Endodermal cell (in vitro differentiated cells): Measurements from ENCODE around the gene NUPR1. TPM values are rescaled to one million over a fixed set of nuclear protein-coding genes. Genes with fewer than 3 reads are reported as not detected.
"Not testable (repeated sequence)": the region's sequence is repeated elsewhere in the genome, so short reads cannot be mapped to it uniquely, and the experiment has no call there.

Source experiments
- DNase-seq: peaks from one replicate; pipeline ENCODE4 v3.0.0-alpha.2; 2017
- H3K27ac ChIP-seq: 2 replicates; pipeline ENCODE4 v1.5.1; 2013; ENCODE audit warnings: mild to moderate bottlenecking, low read depth, low read length, moderate library complexity
- H3K27me3 ChIP-seq: 2 replicates; pipeline ENCODE4 v1.6.1; 2013; ENCODE audit warnings: mild to moderate bottlenecking, low read length, moderate library complexity; ENCODE audit not compliant: insufficient read depth, control insufficient read depth, poor library complexity, severe bottlenecking
- H3K36me3 ChIP-seq: 2 replicates; pipeline ENCODE4 v1.7.0; 2013; ENCODE audit warnings: mild to moderate bottlenecking, low read length, moderate library complexity; ENCODE audit not compliant: control insufficient read depth, insufficient read depth
- H3K4me1 ChIP-seq: one replicate; pipeline ENCODE4 v1.7.0; 2013; ENCODE audit warnings: low read length; ENCODE audit not compliant: control insufficient read depth, insufficient read depth
- H3K4me3 ChIP-seq: 2 replicates; pipeline ENCODE4 v1.5.1; 2013; ENCODE audit warnings: mild to moderate bottlenecking, low read length, moderate library complexity
- H3K9ac ChIP-seq: 2 replicates; pipeline ENCODE4 v1.6.1; 2013; ENCODE audit warnings: mild to moderate bottlenecking, low read length, moderate library complexity; ENCODE audit not compliant: poor library complexity, severe bottlenecking; ENCODE audit errors: extremely low read depth
- H3K9me3 ChIP-seq: 2 replicates; pipeline ENCODE4 v1.6.1; 2013; ENCODE audit warnings: mild to moderate bottlenecking, low read length, moderate library complexity; ENCODE audit not compliant: control insufficient read depth
- H3K27ac Mint-ChIP-seq: 2 replicates; pipeline ENCODE4 v1.8.0; 2020; ENCODE audit warnings: mixed read lengths
- H3K27me3 Mint-ChIP-seq: 2 replicates; pipeline ENCODE4 v1.8.0; 2021; ENCODE audit warnings: mild to moderate bottlenecking, mixed read lengths; ENCODE audit not compliant: insufficient read depth
- H3K36me3 Mint-ChIP-seq: 2 replicates; pipeline ENCODE4 v1.8.0; 2020; ENCODE audit warnings: low read depth, mixed read lengths
- H3K4me1 Mint-ChIP-seq: 2 replicates; pipeline ENCODE4 v1.8.0; 2020; ENCODE audit warnings: mixed read lengths
- H3K4me3 Mint-ChIP-seq: 2 replicates; pipeline ENCODE4 v1.8.0; 2020; ENCODE audit warnings: mild to moderate bottlenecking, moderate library complexity, mixed read lengths
- H3K9me3 Mint-ChIP-seq: 2 replicates; pipeline ENCODE4 v1.8.0; 2020; ENCODE audit warnings: mild to moderate bottlenecking, mixed read lengths
- WGBS, 2 experiments: methylation state at CpG; one replicate each; pipeline versions ENCODE4 v1.1.5 to v1.1.7; 2013; ENCODE audit warnings: missing lambda C conversion rate in 2 of 2, mixed read lengths in 1 of 2; ENCODE audit not compliant: insufficient coverage in 1 of 2, insufficient read length in 1 of 2; 5-methylcytosine and 5-hydroxymethylcytosine counted together
- total RNA-seq, 2 donors: library from RNA; stranded (reverse); fragmentation: NEBNext Ultra II Directional in 1 of 2; extraction: Animal tissue kit (Norgen Biotek cat#: 25700) in 1 of 2; gene quantifications; 2 replicates in 1 of 2; 3 replicates in 1 of 2; pipeline ENCODE4 v1.2.1, GENCODE V29; 2021
- TF ChIP-seq, protein P1 (sequence below): fragments of 200-600 bp; sonication (generic); conservative IDR thresholded peaks from 2 replicates; pipeline ENCODE4 v1.5.0; 2021; ENCODE audit warnings: antibody characterized with exemption, mild to moderate bottlenecking

Gene NUPR1
- total RNA-seq, 2 donors from 2014 or later, result not detected

DNA sequence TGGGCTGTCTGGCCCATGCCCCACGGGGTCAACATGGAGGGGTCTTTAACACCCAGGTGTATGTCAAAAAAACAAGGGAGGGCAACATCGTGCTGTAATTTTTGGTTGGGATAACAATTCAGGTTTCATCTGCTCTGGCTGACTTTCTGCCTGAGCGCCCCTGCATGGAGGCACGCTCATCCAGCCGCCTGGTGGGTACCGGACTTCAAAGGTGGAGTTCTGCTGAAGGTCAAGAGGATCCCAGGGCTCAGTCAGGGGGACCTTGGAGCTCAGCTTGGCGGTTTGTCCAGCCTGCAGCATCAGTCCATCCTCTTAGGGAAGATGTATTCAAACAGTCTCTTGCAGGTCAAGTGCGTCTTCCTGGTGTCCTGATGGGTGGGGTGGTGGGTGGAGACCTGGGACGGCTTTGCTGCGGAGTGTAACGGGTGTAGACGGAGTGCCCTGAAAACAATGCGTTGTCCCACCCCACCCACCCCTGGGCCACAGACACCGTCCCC lies 9.6 kb upstream of the NUPR1 start:
- no peak overlapping the region for H3K27ac ChIP-seq
- DNase-seq, result no peak
- H3K36me3 ChIP-seq, result no peaks in the 10 kb centered on the region
- H3K4me3 ChIP-seq, result no peak overlapping the region
- no peak overlapping the region for H3K27ac Mint-ChIP-seq
- 89 to 90% methylated on average over 7 to 10 of the region's 14 CpGs for WGBS, 2 experiments
- H3K9ac ChIP-seq, result no peak overlapping the region
- no peaks in the 10 kb centered on the region for H3K4me1 Mint-ChIP-seq
- H3K9me3 ChIP-seq, result no peaks in the 10 kb centered on the region
- H3K27me3 Mint-ChIP-seq, result no peaks in the 10 kb centered on the region
- H3K4me1 ChIP-seq, result no peaks in the 10 kb centered on the region
- H3K27me3 ChIP-seq, result no peaks in the 10 kb centered on the region
- no peaks in the 10 kb centered on the region for H3K36me3 Mint-ChIP-seq
- TF ChIP-seq, protein P1, sequence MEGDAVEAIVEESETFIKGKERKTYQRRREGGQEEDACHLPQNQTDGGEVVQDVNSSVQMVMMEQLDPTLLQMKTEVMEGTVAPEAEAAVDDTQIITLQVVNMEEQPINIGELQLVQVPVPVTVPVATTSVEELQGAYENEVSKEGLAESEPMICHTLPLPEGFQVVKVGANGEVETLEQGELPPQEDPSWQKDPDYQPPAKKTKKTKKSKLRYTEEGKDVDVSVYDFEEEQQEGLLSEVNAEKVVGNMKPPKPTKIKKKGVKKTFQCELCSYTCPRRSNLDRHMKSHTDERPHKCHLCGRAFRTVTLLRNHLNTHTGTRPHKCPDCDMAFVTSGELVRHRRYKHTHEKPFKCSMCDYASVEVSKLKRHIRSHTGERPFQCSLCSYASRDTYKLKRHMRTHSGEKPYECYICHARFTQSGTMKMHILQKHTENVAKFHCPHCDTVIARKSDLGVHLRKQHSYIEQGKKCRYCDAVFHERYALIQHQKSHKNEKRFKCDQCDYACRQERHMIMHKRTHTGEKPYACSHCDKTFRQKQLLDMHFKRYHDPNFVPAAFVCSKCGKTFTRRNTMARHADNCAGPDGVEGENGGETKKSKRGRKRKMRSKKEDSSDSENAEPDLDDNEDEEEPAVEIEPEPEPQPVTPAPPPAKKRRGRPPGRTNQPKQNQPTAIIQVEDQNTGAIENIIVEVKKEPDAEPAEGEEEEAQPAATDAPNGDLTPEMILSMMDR, result no peak
- no peaks in the 10 kb centered on the region for H3K9me3 Mint-ChIP-seq
- H3K4me3 Mint-ChIP-seq, result no peak overlapping the region

DNA sequence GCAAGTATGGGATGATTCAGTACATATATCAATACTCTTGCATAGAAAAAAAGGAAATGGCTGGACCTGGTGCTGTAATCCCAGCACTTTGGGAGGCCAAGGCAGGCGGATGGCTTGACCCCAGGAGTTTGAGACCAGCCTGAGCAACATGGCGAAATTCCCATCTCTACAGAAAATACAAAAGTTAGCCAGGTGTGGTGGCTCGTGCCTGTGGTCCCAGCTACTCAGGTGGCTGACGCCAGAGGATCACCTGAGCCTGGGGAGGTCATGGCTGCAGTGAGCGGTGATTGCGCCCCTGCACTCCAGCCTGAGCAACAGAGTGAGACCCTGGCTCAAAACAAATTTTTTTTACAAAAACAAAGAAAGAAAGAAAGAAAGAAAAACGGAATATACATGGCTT lies 7.9 kb upstream of the NUPR1 start:
- TF ChIP-seq, protein P1, result no peak
- DNase-seq, result no peak
- Histone ChIP-seq H3K4me1 (no peaks in the 10 kb centered on the region), H3K27me3 (no peaks in the 10 kb centered on the region), H3K27ac (no peak overlapping the region), H3K9me3 (no peaks in the 10 kb centered on the region), H3K9ac (no peak overlapping the region), H3K36me3 (no peaks in the 10 kb centered on the region), H3K4me3 (no peak overlapping the region)
- Mint-ChIP-seq H3K36me3 (no peaks in the 10 kb centered on the region), H3K4me3 (no peak overlapping the region), H3K9me3 (no peaks in the 10 kb centered on the region), H3K4me1 (no peaks in the 10 kb centered on the region), H3K27me3 (no peaks in the 10 kb centered on the region), H3K27ac (no peak overlapping the region)
- WGBS, 2 experiments, result 91 to 92% methylated on average over 5 to 6 of the region's 7 CpGs

DNA sequence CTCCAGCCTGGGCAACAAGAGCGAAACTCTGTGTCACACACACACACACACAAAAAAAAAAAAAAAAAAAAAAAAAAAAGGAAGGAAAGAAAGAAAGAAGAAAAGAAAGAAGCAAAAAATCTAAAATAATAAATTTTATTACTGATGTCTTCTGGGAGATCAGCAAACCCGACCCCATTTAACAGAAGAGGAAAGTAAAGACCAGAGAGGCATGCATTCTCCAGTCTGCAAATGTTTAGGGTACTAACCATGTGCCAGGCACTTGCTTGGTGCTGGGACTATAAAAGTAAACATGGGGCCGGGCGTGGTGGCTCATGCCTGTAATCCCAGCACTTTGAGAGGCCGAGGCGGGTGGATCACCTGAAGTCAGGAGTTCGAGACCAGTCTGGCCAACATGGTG lies 7.2 kb upstream of the NUPR1 start:
- not testable (repeated sequence) for H3K27me3 Mint-ChIP-seq, H3K27me3 ChIP-seq, DNase-seq, H3K9me3 Mint-ChIP-seq, H3K4me1 ChIP-seq, H3K4me3 ChIP-seq, H3K4me1 Mint-ChIP-seq, H3K36me3 ChIP-seq, H3K4me3 Mint-ChIP-seq, H3K36me3 Mint-ChIP-seq, H3K9ac ChIP-seq, H3K27ac Mint-ChIP-seq, H3K27ac ChIP-seq, H3K9me3 ChIP-seq
- WGBS, 2 experiments, result 86 to 97% methylated on average over 4 to 6 of the region's 7 CpGs

DNA sequence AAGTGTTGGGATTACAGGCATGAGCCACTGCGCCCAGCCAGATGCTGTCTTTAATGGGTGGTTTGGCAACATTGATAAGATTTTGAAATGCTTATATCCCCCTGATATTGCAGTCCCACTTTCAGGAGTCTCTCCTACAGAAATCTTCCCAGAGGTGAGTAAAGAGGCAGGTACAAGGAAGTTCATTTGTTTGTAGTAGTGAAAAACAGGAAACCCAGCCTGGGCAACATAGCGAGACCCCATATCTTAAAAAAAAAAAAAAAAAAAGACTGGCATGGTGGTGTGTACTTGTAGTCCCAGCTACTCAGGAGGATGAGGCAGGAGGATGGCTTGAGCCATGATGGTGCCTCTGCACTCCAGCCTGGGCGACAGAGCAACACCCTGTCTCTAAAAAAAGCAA lies 6.2 kb upstream of the NUPR1 start:
- TF ChIP-seq, protein P1, result no peak
- no peak for DNase-seq
- H3K27me3 Mint-ChIP-seq, result no peaks in the 10 kb centered on the region
- no peaks in the 10 kb centered on the region for H3K4me1 ChIP-seq
- WGBS, 2 experiments, result 94 to 100% methylated on average over 2 to 3 of the region's 3 CpGs
- no peaks in the 10 kb centered on the region for H3K9me3 Mint-ChIP-seq
- no peak overlapping the region for H3K9ac ChIP-seq
- no peak overlapping the region for H3K4me3 Mint-ChIP-seq
- no peak overlapping the region for H3K27ac ChIP-seq
- H3K36me3 Mint-ChIP-seq, result no peaks in the 10 kb centered on the region
- H3K4me3 ChIP-seq, result no peak overlapping the region
- H3K9me3 ChIP-seq, result no peaks in the 10 kb centered on the region
- no peak overlapping the region for H3K27ac Mint-ChIP-seq
- no peaks in the 10 kb centered on the region for H3K36me3 ChIP-seq
- no peaks in the 10 kb centered on the region for H3K4me1 Mint-ChIP-seq
- H3K27me3 ChIP-seq, result no peaks in the 10 kb centered on the region
